Measurements from ENCODE around the gene ROBO1.
"Not testable (repeated sequence)": the region's sequence is repeated elsewhere in the genome, so short reads cannot be mapped to it uniquely, and the experiment has no call there.

The ROBO1 gene

DNA sequence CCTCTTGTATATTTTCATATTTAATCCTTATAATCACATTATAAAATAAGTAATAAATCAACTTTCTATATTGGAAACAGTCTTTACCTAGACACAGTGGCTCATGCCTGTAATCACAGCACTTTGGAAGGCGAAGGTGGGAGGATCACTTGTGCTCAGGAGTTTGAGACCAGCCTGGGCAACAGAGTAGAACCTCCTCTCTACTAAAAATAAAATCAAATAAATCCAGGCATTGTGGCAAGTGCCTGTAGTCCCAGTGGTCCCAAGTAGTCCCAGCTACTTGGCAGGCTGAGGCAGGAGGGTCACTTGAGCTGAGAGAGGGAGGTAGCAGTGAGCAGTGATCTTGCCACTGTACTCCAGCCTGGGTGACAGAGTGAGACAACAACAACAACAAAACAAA lies 975.1 kb downstream of the ROBO1 start:
- no peak for DNase-seq (ENCODE audit: low read depth)

- DNase-seq (ENCODE audit: low read depth), result no peak
Measured at GRCh38 chr3:78792212-78792611, 975.6 kb downstream of the ROBO1 start.

DNA sequence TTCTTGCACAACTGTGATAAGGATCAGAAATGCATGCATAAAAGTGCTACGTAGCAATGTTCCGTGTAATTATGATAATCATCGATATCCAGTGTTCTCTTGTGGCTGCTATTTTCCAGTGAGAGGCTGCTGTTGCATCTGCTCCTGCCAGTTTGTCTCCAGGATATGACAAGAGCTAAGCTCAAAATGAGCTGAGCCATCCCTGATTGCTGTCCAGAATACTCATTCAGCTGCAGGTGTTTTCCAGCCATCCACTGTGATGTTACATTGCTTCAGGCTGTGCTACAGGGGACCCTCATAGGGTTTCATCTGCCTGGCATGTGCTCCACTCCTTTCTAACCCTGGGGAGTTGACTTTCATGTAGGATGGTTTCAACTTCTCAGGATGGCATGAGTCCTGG lies 976.0 kb downstream of the ROBO1 start:
- no peak for DNase-seq (ENCODE audit: low read depth)

GRCh38 chr3:78788839-78789238 lies 979.0 kb downstream of the ROBO1 start:
- DNase-seq (ENCODE audit: low read depth), result no peak

DNA sequence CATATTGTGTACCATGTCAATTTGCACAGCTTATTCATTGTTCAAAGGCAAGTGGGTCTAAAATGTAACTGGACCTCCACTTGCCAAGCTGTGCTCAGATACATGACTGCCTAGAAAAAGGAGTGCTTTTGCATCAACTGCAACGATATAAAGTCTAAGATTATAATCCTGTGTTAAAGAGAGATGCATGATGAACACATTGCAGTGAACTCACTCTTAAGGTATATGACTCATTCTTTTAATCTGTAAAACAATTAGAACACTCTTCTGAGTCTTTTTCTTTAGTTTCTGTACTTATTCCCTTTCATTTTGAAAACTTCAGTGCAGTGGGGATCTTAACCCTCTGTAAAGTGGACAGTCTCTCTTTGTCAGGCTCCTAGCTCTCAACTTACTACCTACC lies 982.8 kb downstream of the ROBO1 start:
- no peak for DNase-seq (ENCODE audit: low read depth)

GRCh38 chr3:78781351-78781750 lies 986.4 kb downstream of the ROBO1 start:
- DNase-seq (ENCODE audit: low read depth), result no peak

GRCh38 chr3:78765671-78766485 lies 1001.9 kb downstream of the ROBO1 start:
- DNase-seq (ENCODE audit: low read depth), result peak; percentile 53

DNA sequence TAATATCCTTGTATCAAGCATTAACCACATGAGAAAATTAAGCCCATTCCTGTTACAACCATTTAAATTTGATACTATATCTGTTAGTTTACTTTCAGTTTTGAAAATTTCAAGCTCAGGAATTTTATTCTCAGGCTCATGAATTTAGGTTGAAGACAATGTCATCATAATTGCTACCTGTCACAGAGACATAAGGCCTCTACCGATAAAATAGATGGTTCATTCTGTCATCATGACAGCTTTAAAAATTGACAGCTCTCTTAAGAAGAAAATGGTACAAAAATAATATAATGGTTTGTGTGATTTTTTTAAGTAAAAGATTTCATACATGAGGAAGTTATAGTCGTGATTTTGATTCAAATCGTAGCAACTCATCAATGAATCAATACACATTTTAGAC lies 1003.2 kb downstream of the ROBO1 start:
- DNase-seq (ENCODE audit: low read depth), result no peak

DNA sequence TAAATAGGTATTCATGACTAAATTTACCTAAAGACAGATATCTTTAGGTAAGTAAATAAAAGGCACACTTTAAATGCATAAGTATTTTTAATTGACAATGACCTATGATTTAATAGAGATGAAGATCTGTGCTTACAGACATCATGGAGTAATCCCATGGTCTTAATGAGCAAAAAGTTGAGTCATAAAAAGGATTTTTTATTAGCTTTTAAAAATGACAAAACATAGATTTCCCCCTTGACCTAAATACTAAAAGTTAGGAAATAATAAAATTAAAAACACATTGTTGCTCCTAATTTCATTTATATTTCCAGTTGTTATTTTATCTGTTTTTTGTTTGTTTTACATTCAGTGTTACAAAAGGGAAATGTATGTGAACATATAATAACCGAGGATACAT lies 1005.7 kb downstream of the ROBO1 start:
- no peak for DNase-seq (ENCODE audit: low read depth)

- no peak for DNase-seq (ENCODE audit: low read depth)
Measured at GRCh38 chr3:78761126-78761525, 1006.7 kb downstream of the ROBO1 start.

DNA sequence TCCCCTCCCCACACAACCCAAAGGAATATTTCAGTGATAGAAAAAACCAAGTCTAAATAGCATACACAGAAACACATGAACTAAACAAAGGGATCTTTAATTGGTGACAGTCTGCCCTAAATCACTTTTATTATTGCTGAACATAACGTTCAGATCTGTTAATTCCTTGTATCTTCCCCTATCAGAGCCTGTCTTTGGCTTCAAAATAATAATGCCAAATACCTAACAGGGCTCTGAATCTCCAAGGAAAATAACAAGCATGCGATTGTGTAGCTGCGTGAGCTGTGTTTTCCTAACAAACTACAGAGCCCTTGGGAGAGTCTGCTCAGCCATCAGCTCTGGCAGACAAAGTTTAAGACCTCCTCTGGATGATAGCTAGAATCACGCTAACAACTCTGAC lies 1010.1 kb downstream of the ROBO1 start:
- DNase-seq (ENCODE audit: low read depth), result peak; percentile 13

DNA sequence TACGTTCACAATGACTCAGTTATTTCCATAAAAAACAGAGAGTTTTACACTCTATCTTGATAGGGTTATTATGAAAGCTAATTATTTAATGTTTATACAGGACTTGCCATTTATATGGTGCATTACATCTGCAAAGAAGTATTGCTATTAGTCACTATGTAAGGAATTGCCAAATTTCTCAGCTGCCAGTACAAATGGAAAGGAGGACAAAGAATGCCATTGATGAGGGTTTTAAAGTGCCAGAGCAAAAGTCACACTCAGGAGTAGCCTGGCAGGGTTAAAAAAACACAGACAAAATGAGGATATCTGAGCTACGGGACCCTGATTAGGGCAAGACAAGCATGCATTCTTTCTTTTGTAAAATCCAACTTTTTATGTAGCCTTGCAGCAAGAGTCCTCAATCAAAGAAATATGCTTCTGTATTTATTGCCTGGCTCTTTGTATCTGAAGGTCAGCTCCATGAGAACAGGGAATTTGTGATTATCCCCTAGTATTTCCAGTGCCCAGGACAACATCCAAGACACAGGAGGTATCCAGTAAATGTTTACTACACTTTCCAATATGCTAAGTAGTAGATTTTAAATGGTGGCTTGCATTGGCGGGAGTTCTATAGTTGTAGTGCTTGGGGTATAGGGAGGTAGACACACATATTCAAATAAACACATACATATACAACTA lies 1013.6 kb downstream of the ROBO1 start:
- peak; percentile 27 for DNase-seq (ENCODE audit: low read depth)

GRCh38 chr3:78751266-78751665 lies 1016.5 kb downstream of the ROBO1 start:
- no peak for DNase-seq (ENCODE audit: low read depth)

DNA sequence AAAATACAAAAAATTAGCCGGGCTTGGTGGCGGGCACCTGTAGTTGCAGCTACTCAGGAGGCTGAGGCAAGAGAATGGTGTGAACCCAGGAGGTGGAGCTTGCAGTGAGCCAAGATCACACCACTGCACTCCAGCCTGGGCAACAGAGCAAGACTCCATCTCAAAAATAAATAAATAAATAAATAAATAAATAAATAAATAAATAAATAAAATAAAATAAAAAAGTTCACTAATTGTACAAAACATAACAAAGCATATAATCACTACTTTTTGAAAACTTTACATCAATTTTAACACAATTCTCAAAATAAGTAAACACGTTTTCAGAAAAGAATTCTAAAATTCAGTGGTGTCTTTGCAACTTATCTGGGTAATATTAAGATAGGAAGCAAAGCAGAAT lies 1017.5 kb downstream of the ROBO1 start:
- DNase-seq (ENCODE audit: low read depth), result not testable (repeated sequence)

GRCh38 chr3:78749056-78749455 lies 1018.7 kb downstream of the ROBO1 start:
- DNase-seq (ENCODE audit: low read depth), result no peak

DNA sequence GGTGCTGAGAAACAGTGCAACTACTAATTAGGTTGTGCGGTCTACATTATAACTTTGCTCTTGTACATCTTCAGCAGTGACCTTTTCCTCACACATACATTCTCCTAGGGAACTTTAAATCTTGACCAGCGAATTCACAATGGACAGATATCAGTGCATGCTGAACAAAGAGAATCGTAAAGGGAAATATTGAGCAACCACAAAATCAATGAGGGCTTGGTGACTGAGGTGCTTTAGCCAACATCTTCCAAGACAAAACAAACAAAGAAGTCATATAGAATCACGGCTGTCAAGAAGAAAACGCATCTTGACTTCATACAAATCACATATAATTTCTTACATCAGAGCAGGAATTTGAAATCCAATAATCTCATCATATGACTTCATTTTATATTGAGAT lies 1022.0 kb downstream of the ROBO1 start:
- DNase-seq (ENCODE audit: low read depth), result no peak

- DNase-seq (ENCODE audit: low read depth), result no peak
Measured at GRCh38 chr3:78742491-78742890, 1025.3 kb downstream of the ROBO1 start.

- DNase-seq (ENCODE audit: low read depth), result no peak
Measured at GRCh38 chr3:78742041-78742440, 1025.8 kb downstream of the ROBO1 start.

DNA sequence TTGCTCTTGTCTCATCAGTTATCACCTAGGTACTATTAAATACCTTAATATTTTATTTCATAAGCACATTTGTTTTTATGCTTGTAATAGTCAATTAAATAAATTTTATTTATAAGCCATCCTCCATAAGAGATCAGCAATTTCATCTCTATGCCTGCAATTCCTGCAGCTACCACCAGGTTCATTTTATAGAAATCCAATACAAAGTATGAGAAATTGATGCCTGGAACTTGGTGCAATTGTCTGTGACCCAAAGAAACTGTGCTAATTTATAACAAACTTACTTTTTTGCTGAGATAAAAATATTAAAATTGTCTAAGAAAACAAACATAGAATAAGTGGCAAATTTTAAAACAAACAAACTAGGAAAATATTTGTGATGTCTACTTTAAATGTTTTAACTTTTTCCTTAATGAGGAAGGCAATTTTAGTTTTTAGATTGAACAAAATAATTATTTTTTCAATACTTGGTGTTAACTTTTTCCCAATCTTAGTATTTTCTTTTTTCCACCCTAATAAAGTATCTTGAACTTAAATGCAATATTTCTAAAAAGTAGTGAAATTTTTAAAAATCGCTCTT lies 1026.6 kb downstream of the ROBO1 start:
- no peak for DNase-seq (ENCODE audit: low read depth)

GRCh38 chr3:78738833-78739232 lies 1029.0 kb downstream of the ROBO1 start:
- no peak for DNase-seq (ENCODE audit: low read depth)

DNA sequence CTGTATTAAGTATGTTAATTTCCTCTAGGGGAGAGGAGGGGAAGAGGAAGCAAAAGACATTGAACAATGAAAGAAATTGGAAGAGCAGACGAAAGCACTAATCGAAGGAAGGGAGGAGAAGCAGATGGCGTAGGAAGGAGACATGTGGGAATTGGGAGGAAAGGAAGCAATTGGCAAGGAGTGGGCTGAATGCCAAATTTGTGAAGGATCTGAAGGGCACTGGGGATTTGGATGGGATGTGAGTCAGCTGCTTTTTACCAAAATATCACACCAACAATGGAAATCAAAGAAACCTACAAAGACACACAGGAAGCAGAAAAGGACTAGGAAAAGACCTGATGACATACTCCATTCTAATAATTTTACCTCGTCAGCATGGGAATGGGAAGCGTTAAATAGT lies 1029.8 kb downstream of the ROBO1 start:
- DNase-seq (ENCODE audit: low read depth), result no peak

DNA sequence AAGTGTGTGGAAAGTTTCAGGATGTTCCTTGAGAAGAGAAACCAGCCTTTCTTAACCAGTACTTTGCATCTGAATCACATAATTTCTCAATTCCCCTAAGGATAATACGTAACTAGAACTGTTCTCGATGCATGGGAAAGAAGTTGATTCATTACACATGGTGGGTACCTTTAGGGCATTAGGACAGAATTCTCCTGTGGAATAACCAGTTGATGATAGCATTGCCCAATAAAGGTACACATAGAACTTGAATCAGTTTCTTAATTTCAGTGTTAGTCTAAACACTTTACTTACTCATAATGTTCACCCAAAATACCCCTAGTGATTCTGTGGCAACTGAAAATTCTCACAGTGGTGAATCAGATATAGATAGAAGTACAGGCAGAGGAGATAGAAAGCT lies 1030.9 kb downstream of the ROBO1 start:
- peak; percentile 8 for DNase-seq (ENCODE audit: low read depth)

DNA sequence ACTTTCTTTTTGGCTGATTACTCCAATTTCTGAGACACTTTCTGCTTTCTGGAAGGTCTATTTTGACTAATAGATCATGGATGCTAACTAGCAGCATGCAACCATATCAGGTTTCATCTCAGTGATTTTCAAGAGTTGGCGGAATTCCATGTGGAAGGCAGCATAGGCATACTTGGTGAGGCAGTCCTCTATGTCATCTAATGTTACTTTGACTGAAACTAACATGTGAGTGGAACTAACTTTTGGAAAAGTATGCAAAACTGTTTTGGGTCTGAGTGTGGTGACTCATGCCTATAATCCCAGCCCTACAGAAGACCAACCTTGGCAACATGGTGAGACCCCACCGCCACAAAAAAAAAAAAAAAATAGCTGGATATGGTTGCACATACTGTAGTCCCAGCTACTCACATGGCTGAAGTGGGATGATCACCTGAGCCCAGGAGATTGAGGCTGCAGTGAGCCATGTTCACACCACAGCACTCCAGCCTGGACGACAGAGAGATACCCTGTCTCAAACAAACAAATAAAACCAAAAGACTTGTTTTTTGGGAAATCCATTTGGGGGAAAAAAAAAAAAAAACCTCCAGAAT lies 1033.7 kb downstream of the ROBO1 start:
- peak; percentile 54 for DNase-seq (ENCODE audit: low read depth)

Data from GM04504 (cell line).